Esophagus squamous epithelium (tissue), 4 donors: Measurements from ENCODE around the gene ADARB2.

Experiments
- CTCF ChIP-seq, 6 experiments: fragments of 450-650 bp in 4 of 6; fragments of 200-600 bp in 2 of 6; sonication (generic) in 2 of 6; IDR thresholded peaks; one replicate each; pipeline ENCODE4 v1.5.1; 2016 to 2019; ENCODE audit warnings: antibody characterized with exemption in 6 of 6, mild to moderate bottlenecking in 4 of 6, moderate library complexity in 4 of 6
- POLR2A ChIP-seq, 4 donors: fragments of 450-650 bp; IDR thresholded peaks; one replicate each; pipeline ENCODE4 v1.6.1; 2017; ENCODE audit warnings: antibody characterized with exemption in 4 of 4, mild to moderate bottlenecking in 4 of 4, moderate library complexity in 3 of 4

DNA sequence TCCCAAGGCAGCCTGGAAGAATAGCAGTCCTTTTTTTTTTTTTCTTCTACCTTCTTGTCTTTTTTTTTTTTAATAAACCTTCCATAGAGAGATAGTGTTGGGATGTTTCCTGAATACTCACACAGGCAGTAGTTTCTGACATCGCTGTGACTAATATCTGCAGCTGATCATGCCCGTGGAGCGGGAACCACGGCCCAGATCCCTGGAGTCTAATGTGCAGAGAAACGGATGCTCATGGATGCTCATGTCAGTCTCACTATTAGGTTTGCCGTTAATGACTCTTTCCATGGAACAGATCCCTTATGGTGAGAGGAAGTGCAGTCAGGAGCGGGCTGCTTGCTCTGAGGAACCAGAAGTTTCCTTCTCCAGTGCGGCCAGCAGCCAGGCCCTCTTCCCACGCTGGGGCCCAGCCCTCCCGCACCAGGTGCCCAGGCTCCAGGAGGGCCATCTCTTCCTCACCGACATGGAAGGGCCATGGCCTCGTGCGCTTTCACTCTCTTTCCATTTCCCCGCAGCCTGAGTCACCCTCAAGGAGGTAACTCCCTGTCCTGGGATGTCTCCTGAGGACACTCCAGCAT, 548.7 kb downstream of the ADARB2 start:
- TF ChIP-seq CTCF (IDR thresholded peaks at IDR 0.05) (no peak), POLR2A (IDR thresholded peaks at IDR 0.05) (no peak)
